Breast epithelium (tissue), 3 donors: ENCODE data around the gene DSCAM.

Source experiments
- POLR2A ChIP-seq: fragments of 450-650 bp; IDR thresholded peaks from one replicate; pipeline ENCODE4 v1.6.1; 2016; ENCODE audit warnings: antibody characterized with exemption, mild to moderate bottlenecking, moderate library complexity
- TF ChIP-seq, protein P1 (sequence below), 3 donors: fragments of 450-650 bp; IDR thresholded peaks; one replicate each; pipeline ENCODE4 v1.5.1; 2016 to 2017; ENCODE audit warnings: antibody characterized with exemption in 3 of 3, mild to moderate bottlenecking in 3 of 3, moderate library complexity in 3 of 3

DNA sequence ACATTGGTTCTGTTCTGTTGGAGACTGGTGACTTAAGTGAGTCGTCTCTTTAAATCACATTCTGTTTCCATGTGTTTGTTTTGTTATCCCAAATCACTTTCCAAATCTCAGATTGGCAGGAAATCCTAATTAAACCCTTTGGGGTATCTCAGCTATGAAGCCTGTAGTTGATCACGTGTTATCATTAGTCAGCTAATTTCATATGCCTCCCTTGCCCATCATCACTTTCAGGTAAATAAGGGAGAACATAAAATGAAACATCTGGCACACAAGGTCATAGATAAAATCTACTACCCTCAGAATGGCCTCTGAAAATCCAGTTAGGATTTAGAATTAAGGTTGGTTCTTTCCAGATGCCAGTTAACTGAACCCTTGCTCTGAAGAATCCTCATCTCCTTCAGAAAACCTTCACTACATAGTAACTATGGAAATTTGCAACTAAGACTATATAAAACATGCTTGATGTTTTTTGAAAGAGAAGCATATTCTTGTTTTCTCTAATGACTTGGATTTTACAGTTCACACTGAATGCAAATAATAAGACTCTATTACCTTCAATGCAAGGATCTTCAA is 401.5 kb downstream of the DSCAM start:
- TF ChIP-seq, protein P1, sequence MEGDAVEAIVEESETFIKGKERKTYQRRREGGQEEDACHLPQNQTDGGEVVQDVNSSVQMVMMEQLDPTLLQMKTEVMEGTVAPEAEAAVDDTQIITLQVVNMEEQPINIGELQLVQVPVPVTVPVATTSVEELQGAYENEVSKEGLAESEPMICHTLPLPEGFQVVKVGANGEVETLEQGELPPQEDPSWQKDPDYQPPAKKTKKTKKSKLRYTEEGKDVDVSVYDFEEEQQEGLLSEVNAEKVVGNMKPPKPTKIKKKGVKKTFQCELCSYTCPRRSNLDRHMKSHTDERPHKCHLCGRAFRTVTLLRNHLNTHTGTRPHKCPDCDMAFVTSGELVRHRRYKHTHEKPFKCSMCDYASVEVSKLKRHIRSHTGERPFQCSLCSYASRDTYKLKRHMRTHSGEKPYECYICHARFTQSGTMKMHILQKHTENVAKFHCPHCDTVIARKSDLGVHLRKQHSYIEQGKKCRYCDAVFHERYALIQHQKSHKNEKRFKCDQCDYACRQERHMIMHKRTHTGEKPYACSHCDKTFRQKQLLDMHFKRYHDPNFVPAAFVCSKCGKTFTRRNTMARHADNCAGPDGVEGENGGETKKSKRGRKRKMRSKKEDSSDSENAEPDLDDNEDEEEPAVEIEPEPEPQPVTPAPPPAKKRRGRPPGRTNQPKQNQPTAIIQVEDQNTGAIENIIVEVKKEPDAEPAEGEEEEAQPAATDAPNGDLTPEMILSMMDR (IDR thresholded peaks at IDR 0.05) = no peak
- TF ChIP-seq POLR2A = no peak
